ENCODE data around the gene SEC16A.
"Not testable (repeated sequence)": the region's sequence is repeated elsewhere in the genome, so short reads cannot be mapped to it uniquely, and the experiment has no call there.

SEC16A gene

GRCh38 chr9:136439481-136440408, 43.1 kb downstream of the SEC16A start, which contains the start of gene INPP5E:
INPP5E (minus strand) TSS chr9:136439845; CDS start chr9:136439419, 426 bp downstream.
- peak; percentile 75 to 80 for DNase-seq

GRCh38 chr9:136438548-136439480, 44.0 kb downstream of the SEC16A start:
- DNase-seq, result peak; percentile 50 to 62

GRCh38 chr9:136437839-136438547, 44.8 kb downstream of the SEC16A start:
- DNase-seq, result peak in 1 of 2 donors; percentile 13

GRCh38 chr9:136437430-136437829, 45.4 kb downstream of the SEC16A start:
- DNase-seq, result no peak

GRCh38 chr9:136436055-136436634, 46.7 kb downstream of the SEC16A start:
- no peak for DNase-seq

GRCh38 chr9:136434580-136435169, 48.2 kb downstream of the SEC16A start:
- DNase-seq, result no peak

GRCh38 chr9:136433849-136434579, 48.8 kb downstream of the SEC16A start:
- DNase-seq, result no peak

- DNase-seq, result no peak
Measured at GRCh38 chr9:136433043-136433715, 49.7 kb downstream of the SEC16A start.

GRCh38 chr9:136432591-136432990, 50.2 kb downstream of the SEC16A start:
- no peak for DNase-seq

GRCh38 chr9:136431782-136432350, 51.0 kb downstream of the SEC16A start:
- no peak for DNase-seq

- DNase-seq, result no peak
Measured at GRCh38 chr9:136430588-136431234, 52.1 kb downstream of the SEC16A start.

- no peak for DNase-seq
Measured at GRCh38 chr9:136429683-136430491, 53.0 kb downstream of the SEC16A start.

GRCh38 chr9:136429075-136429628, 53.7 kb downstream of the SEC16A start:
- DNase-seq, result no peak

GRCh38 chr9:136426787-136427186, 56.1 kb downstream of the SEC16A start:
- DNase-seq, result no peak

- not testable (repeated sequence) for DNase-seq
Measured at GRCh38 chr9:136425367-136425766, 57.5 kb downstream of the SEC16A start.

GRCh38 chr9:136424750-136425362, 58.0 kb downstream of the SEC16A start:
- DNase-seq, result no peak

GRCh38 chr9:136423432-136424146, 59.3 kb downstream of the SEC16A start:
- DNase-seq, result no peak

Data from activated CD4-positive, alpha-beta T cell treated with anti-CD3 and anti-CD28 coated beads for 4 hours (primary cell).